ENCODE measurements around the gene FGA.

FGA gene

GRCh38 chr4:154590329-154591006, at the start of gene FGA:
TSS of gene FGA (minus strand) at chr4:154590742. CDS start at chr4:154590687, 55 bp downstream.
- no peak for DNase-seq

- DNase-seq: no peak
These were observed 43.5 kb upstream of the FGA start for GRCh38 chr4:154634058-154634457.

- DNase-seq: no peak
These were observed 41.3 kb upstream of the FGA start for GRCh38 chr4:154631828-154632227.

GRCh38 chr4:154630324-154630723, 39.8 kb upstream of the FGA start:
- no peak for DNase-seq

GRCh38 chr4:154626793-154627484, 36.4 kb upstream of the FGA start:
- DNase-seq: no peak

GRCh38 chr4:154625971-154626370, 35.4 kb upstream of the FGA start:
- DNase-seq: no peak

GRCh38 chr4:154623995-154624394, 33.5 kb upstream of the FGA start:
- no peak for DNase-seq

- DNase-seq: no peak
These were observed 32.9 kb upstream of the FGA start for GRCh38 chr4:154623436-154623835.

GRCh38 chr4:154622598-154622997, 32.1 kb upstream of the FGA start:
- no peak for DNase-seq

- no peak for DNase-seq
These were observed 29.6 kb upstream of the FGA start for GRCh38 chr4:154620111-154620510.

- no peak for DNase-seq
These were observed 28.3 kb upstream of the FGA start for GRCh38 chr4:154618708-154619315.

- DNase-seq: no peak
These were observed 27.3 kb upstream of the FGA start for GRCh38 chr4:154617820-154618317.

GRCh38 chr4:154616731-154617130, 26.2 kb upstream of the FGA start:
- no peak for DNase-seq

GRCh38 chr4:154616287-154616686, 25.7 kb upstream of the FGA start:
- no peak for DNase-seq

- no peak for DNase-seq
These were observed 24.7 kb upstream of the FGA start for GRCh38 chr4:154615211-154615610.

GRCh38 chr4:154614306-154614705, 23.8 kb upstream of the FGA start:
- DNase-seq: no peak

- no peak for DNase-seq
These were observed 22.2 kb upstream of the FGA start, which contains the start of gene FGG for GRCh38 chr4:154612472-154613414. TSS of gene FGG (minus strand) at chr4:154612656. CDS start at chr4:154612609, 47 bp downstream.

GRCh38 chr4:154611833-154612232, 21.3 kb upstream of the FGA start:
- no peak for DNase-seq

- DNase-seq: no peak
These were observed 20.0 kb upstream of the FGA start for GRCh38 chr4:154610582-154610981.

- DNase-seq: no peak
These were observed 19.0 kb upstream of the FGA start for GRCh38 chr4:154609532-154609931.

- DNase-seq: no peak
These were observed 18.1 kb upstream of the FGA start for GRCh38 chr4:154608361-154609252.

Data from NCI-H1105 (cell line).